SK-N-MC (cell line): ENCODE results near the gene RASSF1.

ENCODE experiments used
- DNase-seq: peaks from one replicate; pipeline ENCODE4 v3.0.0-alpha.2; 2011; ENCODE audit warnings: low read depth, low spot score
- H3K27ac ChIP-seq: fragments of 200-600 bp; sonication (generic); 2 replicates; pipeline ENCODE4 v1.5.1; 2016; ENCODE audit warnings: mixed run types
- H3K36me3 ChIP-seq: fragments of 200-600 bp; sonication (generic); 2 replicates; pipeline ENCODE4 v1.6.1; 2017; ENCODE audit warnings: antibody characterized with exemption, low read length, mixed read lengths; ENCODE audit not compliant: insufficient read depth
- H3K4me3 ChIP-seq: fragments of 200-600 bp; sonication (generic); 2 replicates; pipeline ENCODE4 v1.5.1; 2016
- H3K9ac ChIP-seq: fragments of 200-600 bp; sonication (generic); 2 replicates; pipeline ENCODE4 v1.8.0; 2017; ENCODE audit warnings: mixed run types, mixed read lengths; ENCODE audit not compliant: insufficient read length
- H3K9me3 ChIP-seq: fragments of 200-600 bp; sonication (generic); 2 replicates; pipeline ENCODE4 v1.6.1; 2017; ENCODE audit warnings: low read depth, mild to moderate bottlenecking, antibody characterized with exemption, low read length, moderate library complexity, mixed read lengths
- EZH2 ChIP-seq: fragments of 200-600 bp; sonication (generic); IDR thresholded peaks from one replicate; pipeline ENCODE4 v1.6.1; 2017; ENCODE audit warnings: antibody characterized with exemption
- FOXP2 ChIP-seq: optimal IDR thresholded peaks from 2 replicates; pipeline ENCODE3; 2011; ENCODE audit warnings: mild to moderate bottlenecking, moderate library complexity; ENCODE audit not compliant: insufficient read depth; ENCODE audit errors: extremely low read length, control extremely low read depth
- POLR2AphosphoS5 ChIP-seq: IDR thresholded peaks from 2 replicates; pipeline ENCODE4 v1.6.1; 2012; ENCODE audit warnings: mild to moderate bottlenecking, low read depth, low read length, borderline replicate concordance

RASSF1 gene

DNA sequence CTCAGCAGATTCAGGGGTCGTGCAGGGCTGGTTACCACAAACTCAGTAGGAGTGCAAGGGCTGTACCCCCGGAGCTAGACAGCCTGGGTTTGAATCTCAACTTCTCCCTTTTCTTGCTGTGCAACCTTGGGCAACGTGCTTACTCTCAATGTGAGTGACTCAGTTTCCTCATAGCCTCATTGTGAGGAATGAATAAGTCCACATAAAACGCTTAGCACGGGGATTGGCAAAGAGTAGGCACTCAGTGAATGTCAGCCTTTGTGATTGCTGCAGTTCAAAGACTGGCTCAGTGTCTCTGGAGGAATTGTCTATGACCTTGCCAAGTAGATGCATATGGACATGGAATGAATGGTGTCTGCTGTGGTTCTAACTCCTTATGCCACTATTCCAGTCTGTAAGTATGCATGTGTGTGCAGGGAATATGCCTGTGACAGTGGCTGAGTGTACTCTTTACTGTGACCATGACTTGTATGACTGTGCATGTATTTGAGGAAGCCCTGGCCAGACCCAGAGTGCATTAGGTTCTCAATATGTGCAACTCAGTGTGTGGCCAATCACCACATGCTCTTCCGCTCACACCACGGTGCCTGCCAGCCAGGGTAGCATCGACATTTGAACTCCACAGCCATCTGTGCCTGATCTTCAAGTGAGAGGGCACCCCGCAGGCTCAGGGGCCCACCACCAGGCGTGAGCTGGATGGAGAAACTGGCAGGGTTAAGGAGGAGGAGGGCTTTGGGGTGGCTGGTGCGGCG lies 40.5 kb downstream of the RASSF1 start:
- Histone ChIP-seq H3K9me3 (no peaks in the 10 kb centered on the region), H3K27ac (no peak overlapping the region; the same call in 1 of the 2 replicates), H3K4me3 (peak overlapping the region; percentile 82), H3K9ac (peak overlapping the region; percentile 61), H3K36me3 (no peaks in the 10 kb centered on the region)
- no peak for DNase-seq
- TF ChIP-seq POLR2AphosphoS5: no peak
- TF ChIP-seq EZH2: no peak
- no peak for TF ChIP-seq FOXP2

DNA sequence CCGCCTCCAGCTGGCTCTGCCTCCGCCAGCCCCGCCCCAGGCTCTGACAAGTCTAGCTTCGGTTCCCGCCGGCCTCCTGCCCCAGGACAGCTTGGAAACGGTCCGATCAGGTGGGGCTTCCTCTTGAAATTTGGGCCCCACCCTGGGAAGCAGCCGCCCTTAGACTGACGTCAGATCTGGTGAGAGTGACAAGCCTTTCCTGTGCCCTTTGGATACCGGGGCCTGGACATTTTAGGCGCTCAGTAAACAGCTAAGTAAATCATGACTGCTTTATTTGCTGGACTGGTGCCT lies 41.1 kb downstream of the RASSF1 start:
- peak overlapping the region; percentile 82 for H3K4me3 ChIP-seq
- H3K27ac ChIP-seq: no peak overlapping the region; the same call in 1 of the 2 replicates
- TF ChIP-seq FOXP2 (no peak), EZH2 (no peak), POLR2AphosphoS5 (no peak)
- no peaks in the 10 kb centered on the region for H3K9me3 ChIP-seq
- H3K9ac ChIP-seq: peak overlapping the region; percentile 61
- no peaks in the 10 kb centered on the region for H3K36me3 ChIP-seq
- no peak for DNase-seq

DNA sequence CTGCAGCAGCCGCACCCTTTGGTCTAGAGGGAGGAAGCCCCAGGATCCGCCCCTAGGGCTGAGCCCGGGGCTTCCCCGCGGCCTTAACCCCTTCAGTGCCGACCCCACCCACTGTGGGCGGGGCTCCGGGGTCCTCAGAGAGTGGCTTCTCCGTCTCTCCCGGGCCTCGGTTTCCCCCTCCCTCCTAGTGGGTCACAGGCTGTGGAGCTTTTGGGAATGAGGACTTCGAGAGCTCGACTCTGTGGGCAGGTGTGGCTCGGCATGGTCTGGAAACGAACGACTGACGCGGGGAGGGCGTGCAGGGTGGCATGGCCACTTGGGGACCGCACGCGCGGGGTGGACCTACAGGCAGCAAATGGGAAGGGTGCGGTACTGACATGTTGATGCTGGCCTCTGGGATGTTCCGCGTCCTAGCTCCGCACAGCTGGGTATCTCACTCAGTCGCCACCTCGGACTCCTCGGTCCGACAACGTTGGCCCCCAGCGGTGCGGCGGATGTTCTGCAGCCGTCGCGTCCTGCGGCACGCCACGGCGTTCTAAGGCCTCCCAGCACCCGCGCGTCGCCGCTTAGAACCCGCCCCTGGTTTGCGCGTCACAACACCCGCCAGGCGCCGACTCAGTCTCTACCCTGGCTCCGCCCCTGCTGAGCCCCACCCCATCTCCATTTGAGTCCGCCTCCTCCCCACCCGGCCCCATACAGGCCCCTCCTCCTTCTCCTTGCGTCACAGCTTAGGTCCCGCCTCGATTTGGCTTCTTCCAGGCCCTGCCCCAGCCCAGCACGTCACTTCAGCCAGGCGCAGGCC lies 41.6 kb downstream of the RASSF1 start, which contains the start of the genes HYAL3 and NAA80:
Gene HYAL3, minus strand, starts transcription at position 570 of the 802 bp plus-strand sequence. CDS start 3,803 bp downstream, outside the sequence.
Gene NAA80, minus strand, starts transcription at position 570 of the 802 bp plus-strand sequence. CDS start 1,942 bp downstream, outside the sequence.
- DNase-seq: peak; percentile 88
- Histone ChIP-seq H3K27ac (no peak within 1 kb of the TSS; the same call in 1 of the 2 replicates), H3K4me3 (peak within 1 kb of the TSS; percentile 82), H3K9me3 (no peaks in the 10 kb centered on the region), H3K36me3 (no peaks in the 10 kb centered on the region), H3K9ac (peak within 1 kb of the TSS; percentile 72)
- TF ChIP-seq POLR2AphosphoS5: peak; percentile 81
- no peak for TF ChIP-seq EZH2
- no peak for TF ChIP-seq FOXP2

DNA sequence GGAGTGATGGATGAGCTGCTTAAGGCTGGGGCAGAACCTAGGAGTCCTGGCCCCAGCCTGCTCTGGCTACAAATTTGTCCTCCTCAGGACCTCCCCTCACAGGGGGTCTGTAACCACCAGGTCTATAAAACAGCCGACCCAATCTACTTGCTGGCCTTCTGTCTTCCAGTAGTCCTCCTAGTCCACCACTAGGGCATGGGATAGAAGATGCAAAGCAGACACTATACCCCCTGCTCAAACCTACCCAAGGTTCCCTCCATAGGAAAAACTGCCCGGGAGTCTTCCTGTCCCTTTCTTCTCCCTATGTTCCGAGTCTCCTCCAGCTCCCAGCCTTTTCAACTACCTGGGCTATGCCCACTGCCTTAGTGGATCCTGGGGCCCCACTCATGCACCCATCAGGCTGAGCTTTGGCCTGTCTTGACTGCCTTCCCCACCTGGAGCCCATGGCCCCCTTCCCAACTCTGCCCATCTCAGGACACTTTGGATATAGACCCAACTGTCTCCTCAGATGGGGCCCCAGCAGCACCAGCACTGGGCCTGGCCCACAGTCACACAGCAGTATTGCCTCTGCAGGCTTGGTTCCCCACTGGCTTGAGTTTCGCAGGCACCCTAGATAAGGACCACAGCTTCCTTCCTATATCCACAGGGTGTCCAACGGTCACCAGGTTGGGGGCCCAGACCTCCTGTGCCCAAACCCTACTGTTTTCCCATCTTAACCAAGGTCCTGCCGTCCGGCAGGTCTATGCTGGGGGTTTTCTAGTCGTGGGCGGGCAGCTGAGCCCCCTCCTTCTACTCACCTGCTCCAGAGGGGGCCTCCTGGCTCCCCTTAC lies 42.5 kb downstream of the RASSF1 start:
- TF ChIP-seq EZH2 (no peak), FOXP2 (no peak), POLR2AphosphoS5 (no peak)
- Histone ChIP-seq H3K9me3 (no peaks in the 10 kb centered on the region), H3K9ac (no peak overlapping the region), H3K27ac (no peak overlapping the region), H3K36me3 (no peaks in the 10 kb centered on the region), H3K4me3 (peak overlapping the region; percentile 82)
- DNase-seq: no peak

DNA sequence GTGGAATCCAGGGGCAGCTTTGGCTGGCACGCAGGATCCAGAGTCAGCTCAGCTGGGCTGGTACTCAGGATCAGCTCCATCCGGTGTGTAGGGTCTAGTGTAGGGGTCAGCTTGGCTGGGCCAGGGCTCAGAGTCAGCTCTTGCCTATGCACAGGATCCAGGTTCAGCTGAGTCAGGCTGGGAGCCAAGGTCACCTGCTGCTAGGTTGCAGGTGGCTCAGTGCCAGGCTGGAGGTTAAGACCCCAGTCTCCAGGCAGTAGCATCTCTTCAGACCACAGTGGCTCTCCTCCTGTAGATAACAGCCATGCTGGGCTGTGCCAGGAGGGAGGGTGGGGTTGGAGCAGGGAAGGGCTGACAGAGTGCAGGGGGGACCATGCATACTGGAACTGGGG lies 43.3 kb downstream of the RASSF1 start:
- Histone ChIP-seq H3K9ac (no peak overlapping the region), H3K4me3 (no peak overlapping the region), H3K27ac (no peak overlapping the region), H3K36me3 (no peaks in the 10 kb centered on the region), H3K9me3 (no peaks in the 10 kb centered on the region)
- DNase-seq: no peak
- no peak for TF ChIP-seq FOXP2
- no peak for TF ChIP-seq POLR2AphosphoS5
- no peak for TF ChIP-seq EZH2

DNA sequence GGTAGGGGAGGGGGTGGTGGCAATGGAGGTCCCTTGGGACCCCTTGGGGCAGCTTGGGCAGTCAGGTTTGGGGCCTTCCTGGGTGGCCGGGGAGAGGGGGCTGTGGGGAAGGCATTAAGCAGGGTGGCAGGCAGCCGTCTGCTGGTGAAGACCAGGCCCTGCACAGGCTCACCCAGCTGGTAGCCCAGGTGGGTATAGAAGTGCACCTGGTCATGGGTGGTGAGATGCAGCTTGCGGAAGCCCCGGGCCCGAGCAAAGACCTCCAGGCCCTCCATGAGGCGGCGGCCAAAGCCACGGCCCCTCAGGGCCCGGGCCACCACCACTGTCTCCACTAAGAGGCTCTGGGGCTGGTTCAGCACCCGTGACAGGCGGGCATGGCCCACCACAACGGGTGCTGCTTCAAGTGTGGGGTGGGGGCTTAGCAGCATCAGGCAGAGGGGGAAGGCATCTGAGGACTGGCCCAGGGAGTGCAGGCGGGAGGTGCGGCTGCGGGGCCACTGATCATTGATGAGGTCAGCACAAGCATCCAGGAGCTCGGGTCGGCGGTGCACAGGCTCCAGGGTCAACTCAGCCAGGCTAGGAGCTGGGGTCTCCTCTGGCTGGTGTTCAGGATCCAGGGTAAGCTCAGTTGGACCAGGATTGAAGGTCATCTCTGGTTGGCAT lies 43.8 kb downstream of the RASSF1 start:
- no peak for DNase-seq
- TF ChIP-seq POLR2AphosphoS5: no peak
- no peak for TF ChIP-seq FOXP2
- TF ChIP-seq EZH2: no peak
- Histone ChIP-seq H3K36me3 (no peaks in the 10 kb centered on the region), H3K27ac (no peak overlapping the region), H3K9me3 (no peaks in the 10 kb centered on the region), H3K9ac (no peak overlapping the region), H3K4me3 (no peak overlapping the region)

DNA sequence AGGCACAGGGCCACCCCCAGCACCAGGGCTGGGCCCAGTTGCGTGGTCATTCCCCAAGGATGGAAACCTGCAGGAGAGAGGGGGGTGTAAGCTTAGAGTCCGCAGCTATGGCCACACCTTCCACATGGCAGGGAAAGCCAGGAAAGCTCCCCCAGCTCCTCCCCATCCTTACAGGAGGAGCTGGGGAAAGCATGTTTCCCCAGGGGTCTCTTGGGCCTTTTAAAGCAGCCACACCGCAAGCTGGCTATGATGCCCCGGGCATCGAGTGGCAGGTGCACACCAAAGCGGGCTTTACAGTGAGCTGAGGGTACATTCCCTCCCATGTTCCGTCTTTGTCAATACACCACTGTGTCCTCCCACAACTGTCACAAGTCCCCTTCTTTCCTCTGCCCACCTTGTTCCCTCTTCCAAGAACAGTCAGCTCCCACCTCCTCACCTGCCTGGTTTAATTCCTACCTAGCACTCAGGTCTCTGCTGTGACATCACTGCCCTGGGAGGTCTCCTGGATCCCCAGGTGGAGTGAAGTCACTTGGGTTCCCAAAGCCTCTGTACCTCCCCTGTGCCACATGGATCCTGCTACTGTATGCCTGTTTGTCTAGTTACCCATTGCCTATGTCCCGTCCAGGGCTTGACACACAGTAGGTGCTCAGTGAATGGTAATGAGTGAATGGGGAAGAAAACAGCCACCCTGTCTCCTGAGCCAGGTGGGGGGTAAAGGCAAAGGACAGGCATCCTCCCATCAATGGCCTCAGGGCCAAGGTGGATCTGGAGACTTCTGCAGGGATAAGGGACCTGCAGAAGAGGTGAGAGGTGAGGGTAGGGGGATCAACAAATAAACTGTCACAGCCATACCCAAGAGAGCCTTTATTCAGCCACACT lies 44.8 kb downstream of the RASSF1 start:
- Histone ChIP-seq H3K27ac (no peak overlapping the region), H3K9me3 (no peaks in the 10 kb centered on the region), H3K9ac (no peak overlapping the region), H3K36me3 (no peaks in the 10 kb centered on the region), H3K4me3 (no peak overlapping the region)
- DNase-seq: no peak
- TF ChIP-seq EZH2 (no peak), POLR2AphosphoS5 (no peak), FOXP2 (no peak)
